Gastroesophageal sphincter (tissue), 4 donors: ENCODE measurements around the gene PLA2G4B. TPM values are rescaled to one million over a fixed set of nuclear protein-coding genes. Genes with fewer than 3 reads are reported as not detected.
A peak's percentile ranks its signal among the peaks of the same experiment; 100 is the strongest.

Source experiments
- ATAC-seq: fragments of 150-250 bp; one replicate; pipeline ENCODE4 v1.9.1; 2016; ENCODE audit warnings: mild to moderate bottlenecking, moderate library complexity
- H3K27ac ChIP-seq, 4 donors: fragments of 200-600 bp; sonication (generic) in 3 of 4; 1 replicate in 3 of 4; 2 replicates in 1 of 4; pipeline ENCODE4 v1.5.1; 2016 to 2019
- H3K27me3 ChIP-seq: fragments of 200-600 bp; sonication (generic); one replicate; pipeline ENCODE4 v1.5.1; 2019
- H3K36me3 ChIP-seq, 2 donors: fragments of 200-600 bp; sonication (generic); one replicate each; pipeline ENCODE4 v1.5.1; 2019; ENCODE audit warnings: control low read depth in 1 of 2
- H3K4me1 ChIP-seq, 3 donors: fragments of 200-600 bp; sonication (generic); 1 replicate in 2 of 3; 2 replicates in 1 of 3; pipeline ENCODE4 v1.5.1; 2016 to 2019; ENCODE audit warnings: control low read depth in 2 of 3
- H3K4me3 ChIP-seq, 2 donors: fragments of 200-600 bp; sonication (generic); one replicate each; pipeline ENCODE4 v1.5.1; 2019; ENCODE audit warnings: mild to moderate bottlenecking in 1 of 2, moderate library complexity in 1 of 2
- H3K9me3 ChIP-seq, 3 donors: fragments of 200-600 bp; sonication (generic); one replicate each; pipeline ENCODE4 v1.5.1; 2017 to 2019; ENCODE audit warnings: control low read depth in 2 of 3
- EP300 ChIP-seq: sonication (generic); formaldehyde crosslinking; IDR thresholded peaks from one replicate; pipeline ENCODE4 v1.6.1; 2017; ENCODE audit warnings: antibody characterized with exemption, mild to moderate bottlenecking
- POLR2A ChIP-seq, 2 donors: fragments of 450-650 bp; IDR thresholded peaks; one replicate each; pipeline ENCODE4 v1.6.1; 2017; ENCODE audit warnings: antibody characterized with exemption in 2 of 2, mild to moderate bottlenecking in 2 of 2, moderate library complexity in 1 of 2
- POLR2AphosphoS5 ChIP-seq: sonication (generic); formaldehyde crosslinking; IDR thresholded peaks from one replicate; pipeline ENCODE4 v1.6.1; 2017; ENCODE audit warnings: antibody characterized with exemption
- WGBS, 2 donors: methylation state at CpG; one replicate each; pipeline ENCODE4 v1.1.5; 2018; ENCODE audit warnings: low coverage in 1 of 2; 5-methylcytosine and 5-hydroxymethylcytosine counted together
- total RNA-seq, 4 donors: library from RNA; depleted of rRNA; stranded (reverse); fragments of >200 nt; gene quantifications; one replicate each; pipeline ENCODE4 v1.1.0, GENCODE V29; 2016
- TF ChIP-seq, protein P1 (sequence below), 4 experiments: fragments of 200-600 bp in 2 of 4; fragments of 450-650 bp in 2 of 4; sonication (generic) in 1 of 4; IDR thresholded peaks; one replicate each; pipeline ENCODE4 v1.5.1; 2017 to 2019; ENCODE audit warnings: antibody characterized with exemption in 4 of 4, mild to moderate bottlenecking in 2 of 4, moderate library complexity in 2 of 4

Gene PLA2G4B
- total RNA-seq, 4 donors from 2014 or later: 2.5 to 7.0 (median 3.6) TPM

DNA sequence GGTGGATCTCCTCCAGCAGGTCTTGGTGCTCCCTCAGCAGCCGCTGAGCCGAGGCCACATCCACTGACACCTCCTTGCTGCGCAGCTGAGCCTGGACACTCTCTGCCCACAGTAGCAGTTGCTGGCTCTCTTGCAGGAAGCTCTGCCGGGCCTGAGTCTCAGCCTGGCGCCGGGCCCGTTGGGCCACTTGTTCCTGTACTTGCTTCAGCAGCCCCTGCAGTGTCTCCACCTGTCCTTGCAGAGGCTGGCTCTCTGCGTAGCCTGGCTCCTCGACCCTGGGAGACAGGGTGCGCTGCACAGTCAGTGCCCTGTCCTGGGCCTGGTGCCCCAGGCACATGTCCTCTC, 39.7 kb downstream of the PLA2G4B start:
- H3K4me1 ChIP-seq: peaks cover 0 to 18% (median 11%) of the 10 kb centered on the region in 3 donors
- peaks cover 26% of the 10 kb centered on the region for H3K27me3 ChIP-seq
- no peaks in the 10 kb centered on the region for H3K36me3 ChIP-seq
- no CpG with 5 or more reads among the region's 10 CpGs for WGBS, 2 donors
- no peak overlapping the region for H3K27ac ChIP-seq
- no peaks in the 10 kb centered on the region for H3K9me3 ChIP-seq
- TF ChIP-seq POLR2A (IDR thresholded peaks at IDR 0.05) (no peak), EP300 (no peak), POLR2AphosphoS5 (no peak)
- TF ChIP-seq, protein P1, sequence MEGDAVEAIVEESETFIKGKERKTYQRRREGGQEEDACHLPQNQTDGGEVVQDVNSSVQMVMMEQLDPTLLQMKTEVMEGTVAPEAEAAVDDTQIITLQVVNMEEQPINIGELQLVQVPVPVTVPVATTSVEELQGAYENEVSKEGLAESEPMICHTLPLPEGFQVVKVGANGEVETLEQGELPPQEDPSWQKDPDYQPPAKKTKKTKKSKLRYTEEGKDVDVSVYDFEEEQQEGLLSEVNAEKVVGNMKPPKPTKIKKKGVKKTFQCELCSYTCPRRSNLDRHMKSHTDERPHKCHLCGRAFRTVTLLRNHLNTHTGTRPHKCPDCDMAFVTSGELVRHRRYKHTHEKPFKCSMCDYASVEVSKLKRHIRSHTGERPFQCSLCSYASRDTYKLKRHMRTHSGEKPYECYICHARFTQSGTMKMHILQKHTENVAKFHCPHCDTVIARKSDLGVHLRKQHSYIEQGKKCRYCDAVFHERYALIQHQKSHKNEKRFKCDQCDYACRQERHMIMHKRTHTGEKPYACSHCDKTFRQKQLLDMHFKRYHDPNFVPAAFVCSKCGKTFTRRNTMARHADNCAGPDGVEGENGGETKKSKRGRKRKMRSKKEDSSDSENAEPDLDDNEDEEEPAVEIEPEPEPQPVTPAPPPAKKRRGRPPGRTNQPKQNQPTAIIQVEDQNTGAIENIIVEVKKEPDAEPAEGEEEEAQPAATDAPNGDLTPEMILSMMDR (IDR thresholded peaks at IDR 0.05): no peak
- no peak for ATAC-seq
- H3K4me3 ChIP-seq: no peak overlapping the region

DNA sequence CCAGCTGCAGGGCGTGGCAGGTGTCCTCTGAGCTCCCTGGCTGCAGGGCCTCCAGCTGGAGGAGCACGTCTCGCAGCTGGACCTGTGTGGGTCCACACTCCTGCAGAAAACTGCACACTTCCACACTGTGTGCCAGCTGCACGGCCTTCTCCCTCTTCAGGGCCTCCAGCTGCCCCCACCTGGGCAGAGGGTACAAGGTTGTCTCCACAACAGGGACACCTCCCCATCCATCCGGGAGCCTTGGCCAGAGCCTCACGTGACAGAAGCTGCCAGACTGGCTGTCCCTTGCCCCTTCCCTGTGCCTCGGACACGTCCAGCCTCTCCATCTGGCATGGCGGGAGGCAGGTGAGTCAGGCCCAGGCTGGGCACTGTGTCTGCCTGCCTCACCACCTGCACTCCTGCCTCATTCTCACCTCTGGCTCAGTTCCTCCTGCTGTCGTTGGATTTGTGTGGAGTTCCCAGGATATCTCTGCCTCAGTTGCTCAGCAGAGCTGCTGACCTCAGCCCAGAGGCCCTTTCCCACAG, 40.7 kb downstream of the PLA2G4B start:
- Histone ChIP-seq H3K9me3 (no peaks in the 10 kb centered on the region), H3K36me3 (no peaks in the 10 kb centered on the region), H3K4me3 (no peak overlapping the region), H3K27me3 (peaks cover 26% of the 10 kb centered on the region), H3K27ac (no peak overlapping the region), H3K4me1 (peaks cover 0 to 18% (median 11%) of the 10 kb centered on the region in 3 donors)
- no peak for ATAC-seq
- WGBS, 2 donors: 100% methylated on average over 1 of the region's 10 CpGs
- TF ChIP-seq EP300 (no peak), POLR2A (IDR thresholded peaks at IDR 0.05) (no peak), POLR2AphosphoS5 (no peak)
- TF ChIP-seq, protein P1 (IDR thresholded peaks at IDR 0.05): no peak

GRCh38 chr15:41880156-41880877, 41.7 kb downstream of the PLA2G4B start:
- 80 to 100% methylated on average over 2 to 5 of the region's 10 CpGs for WGBS, 2 donors
- Histone ChIP-seq H3K27ac (no peak overlapping the region), H3K36me3 (no peaks in the 10 kb centered on the region), H3K4me3 (no peak overlapping the region), H3K4me1 (peaks cover 0 to 18% (median 11%) of the 10 kb centered on the region in 3 donors), H3K9me3 (no peaks in the 10 kb centered on the region), H3K27me3 (peaks cover 26% of the 10 kb centered on the region)
- no peak for ATAC-seq
- TF ChIP-seq EP300: no peak
- TF ChIP-seq POLR2AphosphoS5: no peak
- TF ChIP-seq POLR2A (IDR thresholded peaks at IDR 0.05): no peak
- TF ChIP-seq, protein P1 (IDR thresholded peaks at IDR 0.05): no peak

- Histone ChIP-seq H3K27ac (no peak overlapping the region), H3K4me3 (no peak overlapping the region), H3K4me1 (peaks cover 0 to 18% (median 11%) of the 10 kb centered on the region in 3 donors), H3K27me3 (peaks cover 26% of the 10 kb centered on the region), H3K36me3 (no peaks in the 10 kb centered on the region), H3K9me3 (no peaks in the 10 kb centered on the region)
- TF ChIP-seq EP300 (no peak), POLR2A (IDR thresholded peaks at IDR 0.05) (no peak), POLR2AphosphoS5 (no peak)
- TF ChIP-seq, protein P1 (IDR thresholded peaks at IDR 0.05): no peak
- WGBS, 2 donors: no CpG with 5 or more reads among the region's 8 CpGs
- ATAC-seq: no peak
These were observed 42.4 kb downstream of the PLA2G4B start for GRCh38 chr15:41881086-41881485.

GRCh38 chr15:41881550-41881919, 42.9 kb downstream of the PLA2G4B start:
- H3K4me3 ChIP-seq: peak overlapping the region in 1 of 2 donors; percentile 47
- WGBS, 2 donors: 80% methylated on average over 1 of the region's 10 CpGs; no CpG with 5 or more reads in 1 of the 2 donors
- peaks cover 0 to 18% (median 11%) of the 10 kb centered on the region in 3 donors for H3K4me1 ChIP-seq
- peak; percentile 9 for ATAC-seq
- no peaks in the 10 kb centered on the region for H3K36me3 ChIP-seq
- H3K27ac ChIP-seq: no peak overlapping the region
- H3K27me3 ChIP-seq: peaks cover 26% of the 10 kb centered on the region
- H3K9me3 ChIP-seq: no peaks in the 10 kb centered on the region
- no peak for TF ChIP-seq POLR2AphosphoS5
- TF ChIP-seq, protein P1 (IDR thresholded peaks at IDR 0.05): no peak
- TF ChIP-seq POLR2A (IDR thresholded peaks at IDR 0.05): no peak
- no peak for TF ChIP-seq EP300
